HEK293 (cell line): ENCODE measurements around the gene PRKCQ.

ENCODE experiments used
- CTCF ChIP-seq: fragments of 450-650 bp; formaldehyde crosslinking; IDR thresholded peaks from 2 replicates; pipeline ENCODE4 v1.5.1; 2016; ENCODE audit warnings: missing biosample characterization, missing genetic modification characterization
- SP7 ChIP-seq: fragments of 450-650 bp; formaldehyde crosslinking; IDR thresholded peaks from 2 replicates; pipeline ENCODE4 v1.5.1; 2016; ENCODE audit warnings: missing biosample characterization, missing genetic modification characterization
- ZNF175 ChIP-seq: fragments of 450-650 bp; formaldehyde crosslinking; IDR thresholded peaks from 2 replicates; pipeline ENCODE4 v1.5.1; 2016; ENCODE audit warnings: missing biosample characterization, missing genetic modification characterization
- ZNF239 ChIP-seq: fragments of 450-650 bp; formaldehyde crosslinking; IDR thresholded peaks from 2 replicates; pipeline ENCODE4 v1.5.1; 2016; ENCODE audit warnings: missing biosample characterization, missing genetic modification characterization

DNA sequence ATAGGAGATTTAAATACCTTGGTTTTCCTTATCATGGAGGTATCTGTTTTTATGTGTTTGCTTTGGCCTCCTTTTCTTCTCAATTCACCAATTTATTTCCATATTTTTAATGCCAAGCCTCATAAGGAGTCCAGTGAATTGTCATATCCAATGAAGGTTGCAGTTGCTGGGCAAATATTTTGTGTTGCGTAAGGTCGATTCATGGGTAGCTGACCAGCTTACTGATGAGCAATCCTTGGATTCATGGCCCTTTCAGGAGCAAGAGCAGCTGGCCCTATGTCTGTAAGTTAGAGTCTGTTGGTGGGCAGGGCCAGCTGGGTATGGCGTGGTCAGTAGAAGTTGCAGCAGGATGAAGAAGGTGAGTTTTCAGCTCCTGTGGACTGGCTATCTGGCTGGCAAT lies 194.4 kb downstream of the PRKCQ start:
- TF ChIP-seq CTCF (tag by site-specific recombination) (no peak), SP7 (tag by site-specific recombination) (no peak), ZNF239 (tag by site-specific recombination) (no peak), ZNF175 (no peak)
